ENCODE data around the gene EZR.

GRCh38 chr6:158787395-158787794 lies 31.8 kb downstream of the EZR start:
- TF ChIP-seq POLR2A (IDR thresholded peaks at IDR 0.05; ENCODE audit: low read length) (no peak), GATA1 (IDR thresholded peaks at IDR 0.05; ENCODE audit: low read depth, low read length) (no peak)
